ENCODE measurements around the gene NPC1L1. TPM values are rescaled to one million over a fixed set of nuclear protein-coding genes. Genes with fewer than 3 reads are reported as not detected.

The NPC1L1 gene
- polyA plus RNA-seq, 1 donor (not counting 4 experiments of a cell fraction or from before 2014, with no cell fraction given): 0.01 TPM

DNA sequence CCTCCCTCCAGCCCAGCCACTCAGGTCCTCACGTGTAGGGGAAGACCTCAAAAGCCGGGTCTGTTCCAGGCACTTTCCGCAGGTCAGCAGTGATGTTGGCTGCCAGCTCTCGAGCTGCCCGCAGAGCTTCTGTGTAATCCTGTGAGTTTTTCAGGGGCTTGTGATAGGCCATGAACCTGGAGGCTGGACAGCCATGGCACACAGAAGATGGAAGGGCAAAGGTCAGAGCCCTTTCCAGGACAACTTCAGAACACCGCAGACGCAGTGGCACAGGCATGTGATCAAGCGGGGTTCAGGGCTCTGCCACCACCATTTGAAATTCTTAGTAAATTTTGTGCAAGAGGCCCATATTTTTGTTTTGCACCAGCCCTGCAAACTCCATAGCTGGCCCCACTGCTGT is 24.0 kb downstream of the NPC1L1 start:
- Histone ChIP-seq H3K36me3 (ENCODE audit: control insufficient read depth in 2 of 2, extremely low read depth in 1 of 2, insufficient read depth in 2 of 2, low read length in 2 of 2) (no peaks in the 10 kb centered on the region), H3K79me2 (ENCODE audit: control insufficient read depth, insufficient read depth, low read length) (no peaks in the 10 kb centered on the region), H3K4me3 (ENCODE audit: control insufficient read depth in 2 of 3, extremely low read depth in 1 of 3, insufficient read depth in 2 of 3, low read depth in 1 of 3, low read length in 3 of 3) (no peak overlapping the region), H3K9ac (ENCODE audit: control insufficient read depth, extremely low read depth, insufficient read depth, low read length) (no peak overlapping the region), H3K27ac (ENCODE audit: control insufficient read depth, insufficient read depth, low read length) (no peak overlapping the region), H3K4me1 (ENCODE audit: control insufficient read depth, extremely low read depth, insufficient read depth, low read length) (peaks cover 10% of the 10 kb centered on the region), H4K20me1 (ENCODE audit: control insufficient read depth, extremely low read depth, insufficient read depth, low read length) (no peaks in the 10 kb centered on the region), H3K4me2 (ENCODE audit: control insufficient read depth, extremely low read depth, insufficient read depth, low read depth, low read length) (no peak overlapping the region), H3K9me1 (ENCODE audit: control insufficient read depth, extremely low read depth, insufficient read depth, low read length) (no peaks in the 10 kb centered on the region), H2AFZ (ENCODE audit: control insufficient read depth, low read length) (no peak overlapping the region), H3K9me3 (ENCODE audit: control insufficient read depth, low read depth, low read length) (no peaks in the 10 kb centered on the region), H3K27me3 (ENCODE audit: control insufficient read depth, extremely low read depth, insufficient read depth, low read length) (no peaks in the 10 kb centered on the region)
- no peak for FAIRE-seq
- dilution Hi-C loops (cut with MboI; ENCODE audit: extremely low pct_ligation_motif_present, low sequenced_read_pairs): no loop called here
- no peak for DNase-seq (ENCODE audit: low read depth, low spot score)
- no peak for TF ChIP-seq EZH2 (IDR thresholded peaks at IDR 0.05; ENCODE audit: low read length)
- TF ChIP-seq, protein P1, sequence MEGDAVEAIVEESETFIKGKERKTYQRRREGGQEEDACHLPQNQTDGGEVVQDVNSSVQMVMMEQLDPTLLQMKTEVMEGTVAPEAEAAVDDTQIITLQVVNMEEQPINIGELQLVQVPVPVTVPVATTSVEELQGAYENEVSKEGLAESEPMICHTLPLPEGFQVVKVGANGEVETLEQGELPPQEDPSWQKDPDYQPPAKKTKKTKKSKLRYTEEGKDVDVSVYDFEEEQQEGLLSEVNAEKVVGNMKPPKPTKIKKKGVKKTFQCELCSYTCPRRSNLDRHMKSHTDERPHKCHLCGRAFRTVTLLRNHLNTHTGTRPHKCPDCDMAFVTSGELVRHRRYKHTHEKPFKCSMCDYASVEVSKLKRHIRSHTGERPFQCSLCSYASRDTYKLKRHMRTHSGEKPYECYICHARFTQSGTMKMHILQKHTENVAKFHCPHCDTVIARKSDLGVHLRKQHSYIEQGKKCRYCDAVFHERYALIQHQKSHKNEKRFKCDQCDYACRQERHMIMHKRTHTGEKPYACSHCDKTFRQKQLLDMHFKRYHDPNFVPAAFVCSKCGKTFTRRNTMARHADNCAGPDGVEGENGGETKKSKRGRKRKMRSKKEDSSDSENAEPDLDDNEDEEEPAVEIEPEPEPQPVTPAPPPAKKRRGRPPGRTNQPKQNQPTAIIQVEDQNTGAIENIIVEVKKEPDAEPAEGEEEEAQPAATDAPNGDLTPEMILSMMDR (optimal IDR thresholded peaks at IDR 0.05 in 1 of 3, IDR thresholded peaks at IDR 0.05 in 1 of 3, conservative IDR thresholded peaks at IDR 0.05 in 1 of 3; ENCODE audit: extremely low read depth in 1 of 3, insufficient read depth in 2 of 3, low read length in 3 of 3): no peak

DNA sequence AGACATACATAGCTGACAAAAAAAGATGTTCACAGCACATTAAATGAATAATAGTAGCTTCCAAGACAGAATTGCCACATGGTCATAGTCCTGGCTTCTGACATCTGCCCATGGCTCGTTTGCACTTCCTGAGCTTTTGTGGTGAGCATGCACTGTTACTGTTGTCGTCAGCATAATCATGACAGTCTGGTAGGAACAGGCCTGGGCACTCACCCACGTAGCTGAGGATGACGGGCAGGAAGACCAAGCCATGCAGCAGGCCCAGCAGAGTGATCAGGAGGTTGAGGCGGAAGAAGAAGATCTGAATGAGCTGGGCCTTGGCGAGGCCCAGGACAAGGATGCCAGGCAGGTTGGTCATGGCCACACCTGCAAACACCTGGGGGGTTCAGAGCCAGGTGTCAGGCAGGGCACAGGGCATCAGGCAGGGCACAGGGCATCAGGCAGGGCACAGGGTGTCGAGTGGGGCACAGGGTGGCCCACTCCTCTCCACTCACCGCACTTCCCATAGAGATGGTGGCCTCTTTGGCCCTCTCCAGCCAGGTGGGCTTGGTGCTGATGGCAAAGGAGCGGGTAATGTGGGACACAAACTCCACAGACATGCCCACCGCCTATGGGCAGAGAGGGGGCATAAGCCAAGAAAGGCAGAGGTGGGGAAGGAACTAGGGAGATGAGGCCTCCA is 25.4 kb downstream of the NPC1L1 start:
- H3K4me3 ChIP-seq (ENCODE audit: control insufficient read depth in 2 of 3, extremely low read depth in 1 of 3, insufficient read depth in 2 of 3, low read depth in 1 of 3, low read length in 3 of 3): no peak overlapping the region
- no peak overlapping the region for H3K9ac ChIP-seq (ENCODE audit: control insufficient read depth, extremely low read depth, insufficient read depth, low read length)
- no peaks in the 10 kb centered on the region for H3K27me3 ChIP-seq (ENCODE audit: control insufficient read depth, extremely low read depth, insufficient read depth, low read length)
- no peaks in the 10 kb centered on the region for H4K20me1 ChIP-seq (ENCODE audit: control insufficient read depth, extremely low read depth, insufficient read depth, low read length)
- dilution Hi-C loops (cut with MboI; ENCODE audit: extremely low pct_ligation_motif_present, low sequenced_read_pairs): no loop called here
- H3K4me1 ChIP-seq (ENCODE audit: control insufficient read depth, extremely low read depth, insufficient read depth, low read length): peaks cover 10% of the 10 kb centered on the region
- peak; percentile 93 for FAIRE-seq
- TF ChIP-seq, protein P1 (optimal IDR thresholded peaks at IDR 0.05 in 1 of 3, IDR thresholded peaks at IDR 0.05 in 1 of 3, conservative IDR thresholded peaks at IDR 0.05 in 1 of 3; ENCODE audit: extremely low read depth in 1 of 3, insufficient read depth in 2 of 3, low read length in 3 of 3): no peak
- no peak for TF ChIP-seq EZH2 (IDR thresholded peaks at IDR 0.05; ENCODE audit: low read length)
- H3K4me2 ChIP-seq (ENCODE audit: control insufficient read depth, extremely low read depth, insufficient read depth, low read depth, low read length): peak overlapping the region; percentile 41
- H3K9me3 ChIP-seq (ENCODE audit: control insufficient read depth, low read depth, low read length): no peaks in the 10 kb centered on the region
- H3K36me3 ChIP-seq (ENCODE audit: control insufficient read depth in 2 of 2, extremely low read depth in 1 of 2, insufficient read depth in 2 of 2, low read length in 2 of 2): no peaks in the 10 kb centered on the region
- peak overlapping the region; percentile 52 for H3K27ac ChIP-seq (ENCODE audit: control insufficient read depth, insufficient read depth, low read length)
- DNase-seq (ENCODE audit: low read depth, low spot score): peak; percentile 75
- H3K79me2 ChIP-seq (ENCODE audit: control insufficient read depth, insufficient read depth, low read length): no peaks in the 10 kb centered on the region
- H2AFZ ChIP-seq (ENCODE audit: control insufficient read depth, low read length): peak overlapping the region; percentile 78
- H3K9me1 ChIP-seq (ENCODE audit: control insufficient read depth, extremely low read depth, insufficient read depth, low read length): no peaks in the 10 kb centered on the region

All from keratinocyte (primary cell).